Retina (tissue), 1 donor: ENCODE results near the gene OLFML2A.
"Not testable (repeated sequence)": the region's sequence is repeated elsewhere in the genome, so short reads cannot be mapped to it uniquely, and the experiment has no call there.

Source experiments
- DNase-seq: peaks from one replicate; pipeline ENCODE4 v3.0.0-alpha.2; 2016

Gene OLFML2A

DNA sequence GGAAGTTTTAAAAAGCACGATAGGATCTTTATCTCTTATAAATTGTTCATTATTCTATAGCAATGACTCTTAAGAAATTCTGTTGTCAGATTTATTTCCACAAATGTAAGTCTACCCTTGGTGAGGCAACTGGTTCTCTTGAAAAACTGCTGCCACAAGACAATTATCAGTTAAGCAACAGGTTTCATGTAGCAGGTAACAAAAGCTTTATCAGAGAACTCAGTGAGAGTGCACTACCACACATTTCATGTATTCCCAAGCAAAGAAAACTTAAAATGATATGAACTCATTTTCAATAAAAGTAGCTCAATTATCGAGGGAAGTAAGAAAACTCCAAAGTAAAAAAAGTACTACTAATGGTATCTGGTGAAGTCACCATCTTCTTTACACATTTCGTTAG is 15.2 kb upstream of the OLFML2A start:
- DNase-seq: no peak

DNA sequence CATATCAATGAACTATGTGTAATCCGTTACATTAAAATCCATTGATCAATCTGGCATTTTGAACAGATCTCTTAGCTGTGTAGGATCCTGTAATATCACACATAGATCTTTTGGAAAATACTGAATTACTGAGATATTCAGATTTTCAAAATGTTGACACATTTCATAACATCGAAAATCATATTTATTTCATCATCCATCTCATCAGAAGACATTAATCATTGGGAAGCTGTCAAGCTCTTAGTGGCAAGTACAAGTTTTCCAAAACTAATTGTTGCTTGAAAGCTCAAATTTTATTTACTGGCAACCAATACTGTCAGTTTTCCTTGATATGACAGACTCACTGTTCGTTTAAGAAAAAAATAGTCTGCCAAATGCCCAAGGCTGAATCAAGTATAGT is 14.3 kb upstream of the OLFML2A start:
- no peak for DNase-seq

DNA sequence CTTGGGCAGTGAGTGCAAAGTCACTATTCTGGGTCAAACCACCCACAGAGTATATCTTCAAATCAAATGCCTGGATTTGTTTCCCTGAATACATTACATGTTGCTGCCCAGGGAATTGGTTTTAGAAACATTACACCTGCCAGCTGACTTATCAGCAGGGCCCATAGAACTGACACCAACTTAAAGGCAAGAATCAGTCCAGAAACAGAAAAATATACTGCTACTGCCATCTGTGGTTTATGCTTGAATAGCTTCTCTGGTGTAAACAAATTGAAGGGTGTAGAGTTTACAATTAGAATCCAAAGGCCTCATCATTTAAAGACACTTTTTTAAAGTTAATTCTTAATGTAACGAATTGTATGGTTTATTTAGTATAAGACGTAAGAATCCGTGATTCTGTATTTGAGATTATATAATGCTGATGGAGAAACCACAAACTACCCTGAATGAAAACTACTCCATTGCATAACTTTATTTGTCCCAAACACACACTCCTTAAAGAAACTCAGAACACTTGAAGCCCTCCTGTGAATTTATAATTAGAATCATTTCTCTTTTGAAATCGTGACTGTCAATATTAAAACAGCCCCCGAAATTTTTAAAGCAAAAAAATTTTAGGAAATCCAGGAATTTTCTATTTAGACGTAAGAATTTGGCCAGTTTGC is 12.0 kb upstream of the OLFML2A start:
- DNase-seq: no peak

DNA sequence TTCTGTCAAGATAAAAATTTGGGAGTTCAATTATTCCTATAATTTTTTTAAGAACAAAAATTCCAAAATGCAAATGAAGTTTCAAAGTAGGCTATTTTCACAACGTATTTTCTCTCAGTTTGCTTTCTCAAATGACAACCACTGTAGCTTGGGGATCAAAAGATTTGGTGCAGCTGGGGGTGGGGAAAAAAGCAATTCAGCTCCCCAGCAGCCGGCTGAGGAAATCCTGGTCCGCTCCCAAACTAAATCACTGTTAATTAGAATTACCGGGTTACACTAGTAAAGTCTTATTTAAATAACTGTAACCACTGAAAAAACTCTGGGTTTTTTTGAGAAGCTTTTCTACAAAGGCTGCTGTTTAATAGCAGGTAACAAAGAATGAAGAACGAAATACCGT is 11.5 kb upstream of the OLFML2A start:
- DNase-seq: no peak

DNA sequence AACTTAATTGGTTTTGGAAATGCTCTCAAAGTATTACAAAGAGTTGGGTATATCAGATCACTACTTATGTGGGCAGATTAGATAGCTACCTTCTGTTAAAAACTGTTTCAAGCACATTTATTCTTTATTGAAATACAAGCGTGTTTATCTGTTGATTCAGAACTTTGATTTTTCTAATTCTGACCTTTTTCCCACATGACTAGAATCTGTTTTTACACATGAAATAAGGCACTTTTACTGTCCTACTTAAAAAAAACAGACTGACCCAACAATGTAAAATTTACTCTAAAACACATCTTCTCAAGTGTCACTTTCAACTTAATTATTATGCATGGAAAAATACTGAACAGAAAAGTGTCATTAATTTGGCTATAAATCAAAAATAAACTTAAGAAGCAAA is 10.6 kb upstream of the OLFML2A start:
- DNase-seq: no peak

GRCh38 chr9:124766815-124767554 is 9.9 kb upstream of the OLFML2A start:
- no peak for DNase-seq

DNA sequence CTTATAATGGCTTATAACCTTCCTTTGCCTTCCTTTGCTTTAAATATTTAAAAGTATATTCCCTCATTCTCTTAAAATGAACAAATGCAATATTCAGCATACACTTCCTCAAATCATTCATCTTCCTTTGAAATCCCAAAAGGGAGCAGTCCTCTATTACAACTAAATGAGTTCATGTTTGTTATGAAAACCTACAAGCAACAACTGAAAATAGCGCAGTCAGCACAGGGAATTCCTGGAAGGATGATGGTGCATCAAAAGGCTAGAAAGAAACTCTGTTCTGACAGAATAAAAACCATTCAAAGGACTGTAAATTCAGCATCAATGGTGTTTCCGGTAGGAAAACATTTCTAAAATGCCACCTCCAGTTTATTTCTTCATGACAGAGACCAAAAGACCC is 9.1 kb upstream of the OLFML2A start:
- DNase-seq: no peak

DNA sequence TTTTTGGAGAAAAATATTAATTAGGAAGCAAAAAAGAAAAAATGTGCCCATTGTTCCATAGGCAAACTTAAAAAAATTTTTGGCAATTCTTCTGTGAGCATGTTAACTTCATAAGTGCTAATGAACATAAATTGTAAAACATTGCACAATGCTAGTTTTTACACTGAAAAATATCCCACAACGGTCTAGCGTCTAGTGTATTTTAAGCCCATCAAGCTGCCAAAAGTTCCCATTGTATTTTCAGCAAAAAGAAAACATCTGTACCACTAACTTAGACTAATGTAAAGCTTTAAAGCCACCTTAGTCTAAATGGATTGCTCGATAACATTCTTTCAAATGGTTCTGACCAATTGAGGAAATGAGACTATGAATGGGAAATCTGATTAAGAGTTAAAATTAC is 8.6 kb upstream of the OLFML2A start:
- DNase-seq: no peak

DNA sequence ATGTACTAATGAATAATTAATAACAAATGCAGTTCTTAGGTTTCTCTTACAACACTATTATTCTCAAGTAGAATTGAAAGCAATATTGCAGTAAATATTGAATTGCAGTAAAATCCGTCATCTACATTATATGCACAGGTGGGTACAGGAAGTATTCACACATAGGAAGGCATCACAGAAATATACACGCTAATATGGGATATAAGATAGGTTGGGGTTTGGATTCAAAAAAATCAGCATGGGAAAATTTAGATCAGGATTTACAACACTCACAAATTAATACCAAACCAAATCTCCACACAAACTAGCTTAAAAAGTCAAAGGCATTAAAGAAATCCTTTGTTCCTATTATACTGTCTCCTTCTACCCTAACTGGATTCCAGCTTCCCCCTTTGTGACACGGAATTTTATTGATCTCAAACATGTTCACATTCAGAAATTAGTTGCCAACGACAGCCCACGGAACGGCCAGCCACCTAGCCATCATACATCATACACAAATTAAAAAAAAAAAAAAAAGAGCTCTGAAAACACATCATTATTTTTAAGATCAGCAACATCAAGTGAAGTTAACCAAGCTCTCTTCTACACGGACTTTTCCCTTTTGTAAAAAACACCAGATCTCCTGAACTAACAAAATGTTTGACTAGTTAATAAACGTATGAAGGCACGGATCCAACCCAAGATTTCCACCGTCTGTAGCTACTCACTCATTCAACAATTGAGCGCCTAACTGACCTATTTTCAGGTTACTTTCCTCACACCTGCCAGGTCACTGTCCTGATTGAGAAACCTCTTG is 8.0 kb upstream of the OLFML2A start:
- DNase-seq: peak; percentile 72

DNA sequence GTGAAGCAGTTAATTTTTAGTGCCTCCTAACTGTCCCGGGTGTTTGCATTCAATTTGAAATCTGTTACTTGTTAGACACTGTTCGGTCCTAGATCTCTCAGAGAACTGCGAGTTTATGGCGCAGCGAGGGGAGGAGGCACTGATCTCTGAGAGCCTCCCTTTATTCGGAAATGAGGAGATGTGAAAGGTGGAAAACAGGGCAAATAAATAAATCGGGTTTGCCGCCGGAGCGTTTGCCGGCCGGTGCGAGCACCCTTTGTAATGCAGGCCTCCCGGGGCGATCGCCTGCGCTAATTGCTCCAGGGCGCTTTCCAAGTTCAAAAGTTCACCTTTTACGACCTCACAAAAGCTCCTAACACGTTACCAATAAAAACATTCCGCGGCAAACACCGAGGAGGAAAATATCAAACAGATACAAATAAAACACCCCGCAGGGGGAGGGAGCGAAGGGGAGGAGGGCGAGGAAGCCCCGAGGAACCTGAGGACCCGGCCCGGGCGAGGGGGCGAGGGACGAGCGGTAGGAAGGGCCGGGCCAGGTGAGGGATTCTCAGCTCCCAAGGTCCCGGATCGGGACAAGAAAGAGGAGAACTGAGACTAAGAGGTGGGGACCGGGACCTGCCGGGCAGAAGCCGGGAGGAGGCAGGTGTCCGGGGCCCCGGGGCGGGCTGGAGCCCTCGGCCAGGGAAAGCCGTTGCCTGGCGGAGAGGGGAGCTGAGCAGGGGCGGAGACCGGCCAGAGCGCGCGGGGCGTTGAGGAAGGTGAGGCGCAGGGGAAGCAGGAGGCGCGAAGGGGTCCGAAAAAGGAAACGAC is 7.2 kb upstream of the OLFML2A start:
- peak; percentile 74 for DNase-seq

DNA sequence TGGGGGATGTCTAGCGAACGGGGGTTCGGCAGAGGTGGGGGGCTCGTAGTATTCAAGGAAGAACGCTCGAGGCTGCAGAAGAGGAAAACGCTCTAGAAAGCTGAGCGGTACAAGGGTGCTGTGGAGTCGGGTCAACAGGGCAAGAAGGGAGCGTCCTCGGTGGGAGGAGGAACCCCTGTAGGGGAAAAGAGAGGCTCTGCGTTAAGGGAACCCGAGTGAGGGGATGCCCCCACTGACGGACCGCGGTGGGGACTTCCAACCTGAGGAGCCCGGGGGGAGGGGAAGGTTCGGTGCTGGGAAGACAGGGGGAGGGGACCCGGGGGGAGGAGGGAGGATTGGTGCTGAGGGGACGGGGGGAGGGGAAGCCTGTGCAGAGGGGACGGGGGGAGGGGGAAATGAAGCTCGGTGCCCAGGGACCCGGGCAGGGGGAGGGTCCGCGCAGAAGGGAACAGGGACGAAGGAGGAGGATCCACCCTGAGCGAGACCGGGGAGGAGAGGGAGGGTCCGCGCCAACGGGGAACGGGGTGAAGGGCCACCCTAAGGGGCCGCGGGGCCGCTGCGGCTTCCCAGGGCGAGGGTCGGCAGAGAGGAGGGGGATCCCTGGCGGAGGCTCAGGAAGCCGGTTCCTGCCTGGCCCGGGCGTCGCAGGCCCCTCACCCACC is 6.4 kb upstream of the OLFML2A start:
- DNase-seq: no peak

DNA sequence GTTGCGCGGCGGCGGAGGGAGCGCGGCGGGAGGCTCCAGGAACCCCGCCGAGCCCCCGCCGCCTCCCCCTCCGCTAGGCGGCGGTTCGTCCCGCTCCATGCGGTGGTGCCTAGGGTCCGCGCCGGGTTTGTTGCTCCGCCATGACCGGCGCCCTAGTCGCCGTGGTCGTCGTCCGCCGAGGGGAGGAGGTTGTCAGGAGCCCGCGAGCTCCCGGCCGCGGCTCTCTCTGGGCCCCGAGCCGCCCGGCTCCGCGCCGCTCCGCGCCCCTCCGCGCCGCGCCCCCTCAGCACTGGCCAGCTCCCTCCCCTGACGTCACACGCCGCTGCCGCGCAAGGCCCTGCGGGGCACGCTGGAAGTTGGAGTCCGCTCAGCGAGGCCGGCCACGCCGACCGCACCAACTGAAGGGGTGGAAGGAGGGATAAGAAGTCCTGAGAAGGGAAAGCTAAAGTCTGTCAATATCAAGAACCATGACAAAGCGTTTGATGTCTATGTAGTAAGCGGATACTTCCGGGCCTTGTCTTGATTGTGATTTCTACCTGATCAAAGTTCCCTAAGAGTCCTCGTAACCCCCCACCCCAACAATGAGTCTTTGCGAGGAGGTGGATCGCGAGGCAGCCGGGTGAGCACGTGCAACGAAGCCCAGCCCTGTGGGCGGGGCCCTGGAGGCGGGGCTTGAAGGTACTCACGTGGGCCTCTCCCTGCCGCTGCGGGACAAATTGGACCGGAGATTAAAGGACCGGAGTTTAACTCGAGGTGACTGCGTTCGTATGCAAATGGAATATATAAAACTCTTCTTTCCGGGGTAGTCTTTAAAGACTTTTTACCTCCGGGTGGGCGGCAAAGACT is 5.7 kb upstream of the OLFML2A start, which contains the start of gene NR6A1:
NR6A1 (minus strand) TSS at position 291 of the 846 bp plus-strand sequence.
- DNase-seq: peak; percentile 99

DNA sequence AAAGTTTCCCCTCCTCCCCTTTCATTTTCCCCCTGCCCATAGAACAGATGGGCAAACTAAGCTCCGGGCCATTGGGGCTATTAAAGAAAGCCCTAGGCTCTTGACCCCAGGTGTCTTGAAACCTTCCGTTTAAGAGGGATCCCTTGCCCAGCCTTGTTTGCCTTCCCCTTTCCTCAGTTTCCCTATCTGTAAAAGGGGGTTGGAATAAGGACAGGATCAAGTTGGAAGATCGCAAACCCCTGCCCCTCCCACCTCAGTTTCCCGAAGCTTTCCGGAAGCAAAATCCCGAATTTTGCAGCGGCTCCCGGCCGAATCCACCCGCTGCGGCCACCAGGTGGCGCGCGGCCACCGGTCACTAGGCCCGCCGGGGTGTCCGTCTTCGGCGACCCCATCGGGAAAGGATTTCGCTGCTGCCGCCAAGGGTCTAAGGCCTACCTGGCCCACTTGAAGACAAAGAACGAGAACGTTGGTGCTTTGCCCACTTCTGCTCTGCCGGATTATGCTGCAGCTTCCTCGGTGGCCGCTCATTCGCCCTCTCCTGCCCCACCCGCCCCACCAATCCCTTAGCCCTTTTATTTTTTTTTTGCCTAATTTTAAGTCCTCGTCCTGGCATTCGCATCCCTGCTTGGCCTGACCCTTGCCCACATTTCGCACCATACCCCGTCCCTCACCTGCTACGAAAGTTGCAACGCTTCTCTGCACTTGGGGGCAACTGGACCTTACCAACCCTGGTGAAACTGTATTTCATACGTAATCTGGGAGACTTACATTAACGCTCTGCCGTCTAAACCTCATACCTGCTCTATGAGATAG is 4.9 kb upstream of the OLFML2A start:
- DNase-seq: peak; percentile 89

- not testable (repeated sequence) for DNase-seq
Measured at GRCh38 chr9:124772877-124773276, 4.1 kb upstream of the OLFML2A start.

- DNase-seq: no peak
Measured at GRCh38 chr9:124773473-124774128, 3.3 kb upstream of the OLFML2A start.

GRCh38 chr9:124774129-124774978 is 2.6 kb upstream of the OLFML2A start:
- DNase-seq: peak; percentile 91

DNA sequence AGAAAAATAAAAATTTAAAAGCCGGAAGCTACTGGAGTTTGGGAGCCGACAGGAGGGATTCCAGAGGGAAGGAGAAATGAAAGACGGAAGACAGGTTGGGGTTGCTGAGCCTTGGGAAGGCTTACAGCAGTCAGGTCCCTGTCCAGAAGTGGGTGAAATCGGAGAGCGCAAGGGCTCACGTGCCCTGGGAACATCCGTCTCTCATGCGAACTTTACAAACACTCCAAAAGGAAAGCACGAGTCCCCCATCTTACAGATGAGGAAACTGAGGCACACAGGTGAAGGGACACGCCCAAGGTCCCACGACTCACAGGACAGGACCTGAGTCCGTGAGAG is 347 bp upstream of the OLFML2A start:
- DNase-seq: no peak

DNA sequence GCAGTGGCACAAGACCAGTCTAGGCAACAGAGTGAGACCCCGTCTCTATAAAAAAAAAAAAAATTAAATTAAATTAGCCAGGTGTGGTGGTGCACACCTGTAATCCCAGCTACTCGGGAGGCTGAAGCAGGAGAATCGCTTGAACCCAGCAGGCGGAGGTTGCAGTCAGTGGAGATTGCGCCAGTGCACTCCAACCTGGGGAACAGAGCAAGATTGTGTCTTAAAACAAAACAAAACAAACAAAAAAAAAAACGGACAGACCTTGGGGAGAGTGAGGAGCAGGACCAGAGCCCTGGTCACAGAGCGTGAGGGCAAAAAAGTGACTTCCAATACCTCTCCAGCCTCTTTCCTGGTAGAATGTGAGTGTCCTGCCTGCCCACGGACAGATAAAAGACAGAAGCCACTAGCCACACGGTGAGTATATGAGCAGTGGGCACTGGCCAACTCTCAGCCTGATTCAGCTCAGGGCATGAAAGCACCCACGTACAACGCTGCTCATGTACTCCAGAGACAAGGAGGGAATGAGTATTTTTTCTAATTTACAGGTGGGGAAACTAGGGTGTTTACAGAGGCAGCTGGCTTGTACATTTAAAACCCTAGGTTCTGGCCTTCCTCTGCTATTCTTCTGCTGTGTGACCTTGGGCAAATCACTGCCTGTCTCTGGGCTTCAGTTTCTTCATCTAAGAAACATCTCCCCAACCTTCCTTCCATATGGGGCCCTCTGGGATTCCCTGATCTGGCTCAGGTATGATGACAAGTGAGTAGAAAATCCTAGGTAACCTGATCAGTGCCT is 1.8 kb downstream of the OLFML2A start:
- DNase-seq: no peak
